AG04449 (cell line): ENCODE measurements around the gene SLC5A10.

Experiments
- CTCF ChIA-PET: fragments of 350-600 bp; formaldehyde crosslinking; extraction: SDS; loops from one replicate; lab custom pipeline; 2021; ENCODE audit warnings: antibody characterized with exemption; lab: Yijun Ruan, JAX
- POLR2A ChIA-PET: fragments of 400-600, 350-600 bp; formaldehyde crosslinking; extraction: SDS; loops from one replicate; lab custom pipeline; 2020; ENCODE audit warnings: antibody characterized with exemption, inconsistent platforms; lab: Yijun Ruan, JAX
- DNase-seq: peaks from one replicate; pipeline ENCODE4 v3.0.0-alpha.2; 2010; ENCODE audit warnings: low read depth, low spot score
- H3K4me3 ChIP-seq: 2 replicates; pipeline ENCODE4 v1.5.1; 2011; ENCODE audit warnings: low read depth, mild to moderate bottlenecking, control low read depth, low read length
- CTCF ChIP-seq: IDR thresholded peaks from one replicate; pipeline ENCODE4 v1.5.1; 2011; ENCODE audit warnings: mild to moderate bottlenecking, moderate library complexity, low read length, control low read depth, inconsistent platforms; ENCODE audit not compliant: insufficient read depth; ENCODE audit errors: missing control alignments

Gene SLC5A10

GRCh38 chr17:18951941-18952842 is at the start of gene SLC5A10:
Gene SLC5A10 (plus strand): TSS chr17:18952165. CDS start chr17:18952206, 41 bp downstream.
- TF ChIP-seq CTCF = peak; percentile 21
- POLR2A ChIA-PET = no interaction called here
- H3K4me3 ChIP-seq = no peak within 1 kb of the TSS
- CTCF ChIA-PET = interaction anchor here (2.0 kb wide), 1 partner anchor 9 kb away, joined by 21 read pairs; no protein-coding TSS in a partner anchor
- DNase-seq = no peak

DNA sequence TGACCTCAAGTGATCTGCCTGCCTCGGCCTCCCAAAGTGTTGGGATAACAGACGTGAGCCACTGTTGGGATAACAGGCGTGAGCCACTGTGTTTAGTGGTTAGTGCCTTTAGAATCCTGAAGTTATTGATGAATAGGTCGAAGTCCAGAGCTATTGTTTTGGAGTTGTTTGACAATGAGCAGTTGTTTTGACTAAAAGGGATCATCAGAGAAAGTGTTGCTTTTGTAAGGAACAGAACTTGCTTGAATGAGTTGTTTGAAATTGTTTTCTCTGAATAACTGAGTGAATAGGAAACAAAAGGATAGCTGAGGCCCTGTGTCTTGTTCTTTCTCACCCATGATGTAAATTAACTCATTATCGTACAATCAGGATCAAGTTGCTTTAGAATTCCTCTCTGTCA is 47.5 kb upstream of the SLC5A10 start:
- TF ChIP-seq CTCF = no peak
- H3K4me3 ChIP-seq = no peak overlapping the region
- DNase-seq = no peak
- ChIA-PET POLR2A (no interaction called here), CTCF (interaction anchor here (1.0 kb wide), 1 partner anchor 53 kb away, joined by 3 read pairs; no protein-coding TSS in a partner anchor)

GRCh38 chr17:18905226-18905625 is 46.7 kb upstream of the SLC5A10 start:
- POLR2A ChIA-PET = no interaction called here
- DNase-seq = no peak
- CTCF ChIA-PET = no interaction called here
- TF ChIP-seq CTCF = no peak
- no peak overlapping the region for H3K4me3 ChIP-seq

- H3K4me3 ChIP-seq = no peak overlapping the region
- CTCF ChIA-PET = interaction anchor here (1.3 kb wide), 1 partner anchor 13 kb away, joined by 3 read pairs; no protein-coding TSS in a partner anchor
- POLR2A ChIA-PET = no interaction called here
- no peak for DNase-seq
- TF ChIP-seq CTCF = no peak
Measured at GRCh38 chr17:18910326-18910725, 41.6 kb upstream of the SLC5A10 start.

- ChIA-PET POLR2A (no interaction called here), CTCF (interaction anchor here (0.9 kb wide), 1 partner anchor 50 kb away, joined by 6 read pairs; no protein-coding TSS in a partner anchor)
- DNase-seq = no peak
- no peak for TF ChIP-seq CTCF
- H3K4me3 ChIP-seq = no peak overlapping the region
Measured at GRCh38 chr17:18910881-18911280, 41.1 kb upstream of the SLC5A10 start.

DNA sequence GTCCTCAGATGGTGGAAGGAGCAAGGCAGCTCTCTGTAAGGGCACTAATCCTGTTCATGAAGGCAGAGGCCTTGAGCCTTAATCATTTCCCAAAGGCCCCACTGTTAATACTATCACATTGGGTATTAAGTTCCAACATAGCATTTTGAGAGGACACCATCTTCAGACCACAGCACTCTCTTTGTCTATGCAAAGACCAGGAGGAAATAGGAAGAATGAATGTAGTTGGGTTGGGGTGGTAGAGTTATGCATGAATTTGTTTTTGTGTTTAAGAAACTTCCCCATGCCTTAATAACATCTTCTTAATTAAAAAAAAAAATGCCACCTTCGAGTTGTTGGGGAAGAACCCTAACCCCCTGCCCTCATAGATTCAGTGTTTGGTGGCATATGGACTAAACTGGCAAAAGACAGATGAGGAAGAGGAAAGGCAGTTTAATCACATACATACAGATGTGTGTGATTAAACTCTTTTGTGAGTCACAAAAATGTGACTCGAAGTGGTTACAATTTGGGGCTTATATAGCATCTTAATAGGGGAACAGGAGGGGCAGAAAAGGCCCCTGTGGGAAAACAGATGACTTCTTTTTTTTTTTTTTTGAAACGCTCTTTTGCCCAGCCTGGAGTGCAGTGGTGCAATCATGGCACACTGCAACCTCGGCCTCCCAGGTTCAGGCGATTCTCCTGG is 35.0 kb upstream of the SLC5A10 start:
- CTCF ChIA-PET = interaction anchor here (1.2 kb wide), 1 partner anchor 15 kb away, joined by 3 read pairs; no protein-coding TSS in a partner anchor
- no peak for DNase-seq

More for the DNA sequence above, 35.0 kb upstream of the SLC5A10 start:
- POLR2A ChIA-PET = no interaction called here
- no peak for TF ChIP-seq CTCF
- no peak overlapping the region for H3K4me3 ChIP-seq
